Measurements from ENCODE around the gene ATOH8.

The ATOH8 gene

GRCh38 chr2:85787282-85787980 is 33.6 kb downstream of the ATOH8 start:
- no peak for DNase-seq (ENCODE audit: low read depth)

DNA sequence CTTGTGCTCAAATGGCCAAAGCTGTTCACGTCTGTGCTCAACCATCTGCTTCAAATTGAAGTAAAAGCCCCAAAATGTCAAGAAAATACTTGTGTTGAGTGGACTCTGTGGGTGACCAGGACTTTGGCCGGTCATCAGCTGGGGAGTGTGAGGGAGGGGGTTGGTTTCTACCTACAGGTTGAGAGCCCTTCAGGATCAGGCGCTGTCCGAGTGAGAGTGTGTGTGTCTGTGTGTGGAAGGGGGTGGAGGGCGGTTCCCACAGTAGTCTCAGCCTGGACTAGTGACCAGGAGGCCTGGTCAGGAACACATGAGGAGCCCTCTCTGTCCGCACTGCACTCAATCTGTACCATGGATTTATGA is 34.2 kb downstream of the ATOH8 start:
- no peak for DNase-seq (ENCODE audit: low read depth)

- DNase-seq (ENCODE audit: low read depth) = no peak
Measured at GRCh38 chr2:85788603-85789002, 34.8 kb downstream of the ATOH8 start.

DNA sequence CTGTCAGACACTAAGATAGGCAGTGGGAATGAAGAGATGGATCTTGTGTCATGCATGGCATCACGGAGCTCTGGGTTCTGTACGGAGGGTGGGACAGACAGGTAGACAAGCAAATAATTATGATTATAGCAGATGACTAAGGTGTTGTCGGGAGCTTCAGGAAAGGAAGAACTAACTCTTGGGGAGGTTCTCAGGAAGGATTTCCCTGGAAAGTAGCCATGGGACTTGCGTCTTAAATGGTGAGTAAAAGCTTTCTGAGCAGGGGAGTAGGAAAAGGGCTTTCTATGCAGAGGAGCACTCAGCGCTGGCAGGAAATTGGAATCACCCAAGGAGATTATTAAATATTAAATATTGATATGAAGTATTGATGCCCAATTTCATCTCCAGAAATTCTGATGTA is 35.5 kb downstream of the ATOH8 start:
- no peak for DNase-seq (ENCODE audit: low read depth)

GRCh38 chr2:85790032-85790431 is 36.2 kb downstream of the ATOH8 start:
- DNase-seq (ENCODE audit: low read depth) = no peak

GRCh38 chr2:85790499-85791188 is 36.9 kb downstream of the ATOH8 start:
- DNase-seq (ENCODE audit: low read depth) = no peak

DNA sequence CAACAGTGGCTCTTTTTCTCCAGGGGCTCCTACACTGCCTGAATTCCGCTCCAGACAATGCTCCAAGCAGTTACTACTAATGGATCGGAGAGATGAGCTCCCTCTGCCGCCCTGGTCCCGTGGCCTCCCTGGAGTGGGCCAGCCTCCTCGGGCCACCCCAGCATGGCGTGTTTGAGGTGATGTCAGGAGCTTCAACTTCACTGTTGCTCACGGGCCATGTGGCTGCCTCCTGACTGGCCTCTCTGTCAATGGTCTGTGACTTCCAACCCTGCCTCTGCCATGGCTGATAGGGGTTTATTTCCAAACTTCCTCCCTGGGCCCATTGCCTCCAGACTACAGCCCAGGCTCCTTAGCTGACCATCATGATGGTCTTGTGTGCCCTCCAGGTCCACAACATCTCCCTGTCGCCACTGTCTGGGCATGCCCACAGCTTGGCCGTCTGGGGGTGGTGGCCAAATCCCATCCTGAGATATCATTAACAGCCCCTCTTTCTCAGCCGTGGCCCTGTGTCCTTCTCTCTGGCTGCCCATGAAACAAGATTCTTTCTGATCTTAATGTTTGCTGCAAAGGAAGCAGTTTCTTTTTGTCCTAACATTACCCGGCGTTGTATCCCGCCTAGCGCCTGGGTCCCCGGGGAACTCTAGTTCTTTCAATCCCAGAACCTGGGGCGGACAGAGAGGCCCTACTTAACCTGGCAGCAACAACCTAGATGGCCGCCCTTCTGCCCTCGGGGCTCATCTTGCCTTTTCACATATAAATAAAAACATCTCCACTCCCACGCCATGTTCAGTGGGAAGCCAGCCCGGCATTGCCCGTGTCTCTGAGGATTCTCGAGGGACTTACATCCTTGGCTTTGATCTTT is 38.1 kb downstream of the ATOH8 start:
- DNase-seq (ENCODE audit: low read depth) = no peak

DNA sequence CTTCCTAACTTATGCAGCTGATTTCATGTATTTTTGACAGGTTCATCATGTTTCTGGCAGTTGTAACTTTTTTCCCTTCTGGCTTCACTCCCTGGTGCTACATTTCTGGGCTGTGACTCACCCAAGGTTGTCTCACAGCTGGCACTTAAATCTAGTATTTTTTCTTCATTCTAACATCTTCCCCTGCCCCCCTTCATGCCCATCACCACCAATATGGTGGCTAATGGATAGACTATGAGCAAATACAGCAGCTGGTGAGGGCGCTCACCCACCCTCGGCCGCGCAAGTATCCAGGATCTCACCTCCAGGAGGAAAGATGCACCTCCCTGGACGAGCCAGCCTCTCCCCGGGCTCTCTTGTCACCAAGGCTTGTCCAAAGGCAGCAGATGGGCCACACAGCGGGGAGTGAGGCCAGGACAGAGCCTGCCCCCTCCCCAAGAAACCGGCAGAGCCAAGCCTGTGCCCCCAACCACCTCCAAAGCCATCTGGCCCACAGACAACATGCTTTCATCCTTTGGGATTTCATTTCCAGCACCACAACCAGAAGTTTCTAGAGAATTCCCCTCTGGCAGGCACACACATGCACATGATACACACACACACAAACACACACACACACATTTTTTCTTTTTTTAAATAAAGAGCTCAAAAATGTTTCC is 39.1 kb downstream of the ATOH8 start:
- no peak for DNase-seq (ENCODE audit: low read depth)

- no peak for DNase-seq (ENCODE audit: low read depth)
Measured at GRCh38 chr2:85793584-85793983, 39.8 kb downstream of the ATOH8 start.

GRCh38 chr2:85794038-85794441 is 40.2 kb downstream of the ATOH8 start:
- no peak for DNase-seq (ENCODE audit: low read depth)

DNA sequence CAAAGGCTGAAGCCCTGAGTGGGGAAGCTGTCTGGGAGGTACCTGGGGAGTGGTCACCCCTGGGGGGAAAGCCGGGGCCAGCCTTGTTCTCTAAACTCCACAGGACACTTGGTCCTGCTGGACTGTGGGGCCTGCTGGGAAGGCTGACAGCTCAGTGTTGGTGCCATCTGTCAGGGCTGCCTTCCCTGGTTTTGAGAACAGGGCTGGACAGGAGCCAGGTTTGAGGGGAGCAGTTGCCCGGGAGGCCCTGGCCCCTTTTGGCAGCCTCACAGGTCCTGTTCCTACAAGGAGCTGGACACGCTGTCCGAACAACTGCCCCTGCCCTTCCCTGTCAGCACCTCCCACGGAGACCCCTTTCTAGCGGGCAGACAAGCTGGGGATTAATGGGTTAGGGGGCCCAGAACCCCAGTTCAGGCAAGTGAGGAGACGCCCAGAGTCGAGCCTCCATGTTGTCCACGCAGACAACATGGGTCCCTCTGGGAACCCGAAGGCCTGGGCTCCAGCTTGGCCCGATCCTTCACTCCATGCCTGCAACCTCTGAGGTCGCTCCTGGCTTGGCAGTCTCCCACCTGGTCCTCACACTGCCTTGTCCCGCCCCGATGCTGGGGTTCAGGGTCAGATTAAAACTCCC is 40.8 kb downstream of the ATOH8 start:
- DNase-seq (ENCODE audit: low read depth) = no peak

DNA sequence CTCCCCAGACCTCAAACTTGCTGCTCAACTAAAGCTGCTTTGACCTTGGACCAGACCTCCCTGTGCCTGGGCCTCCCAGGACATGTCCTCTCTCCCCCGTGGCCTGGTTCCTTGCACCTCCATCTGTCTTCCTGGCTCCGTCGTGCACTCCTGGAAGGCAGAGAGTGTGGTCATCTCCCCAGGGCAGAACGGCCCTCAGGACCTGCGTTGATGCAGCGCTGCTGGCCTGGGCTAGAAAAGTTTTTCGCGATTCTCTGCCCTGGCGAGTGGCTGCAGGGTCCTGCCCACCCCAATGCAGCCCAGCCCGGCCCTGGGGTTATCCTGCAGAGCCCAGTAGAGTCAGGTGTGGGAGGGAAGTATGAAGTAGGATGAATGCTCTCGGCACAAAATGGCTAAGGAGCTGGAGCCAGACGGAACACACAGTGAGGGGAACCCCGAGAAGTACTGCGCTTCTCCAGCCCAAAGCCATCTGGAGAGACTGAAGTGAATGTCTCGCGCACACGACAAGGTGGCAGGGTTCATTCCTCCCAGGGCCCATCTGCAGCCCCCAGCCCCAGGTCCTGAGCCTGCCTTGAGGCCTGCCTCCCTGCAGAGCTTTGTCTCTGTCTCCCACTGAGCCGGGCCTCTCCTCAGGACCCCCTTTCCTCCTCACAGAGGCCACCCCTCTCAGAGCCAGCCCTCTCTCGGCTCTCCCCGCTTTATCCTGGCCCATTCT is 41.7 kb downstream of the ATOH8 start:
- DNase-seq (ENCODE audit: low read depth) = no peak

- DNase-seq (ENCODE audit: low read depth) = no peak
Measured at GRCh38 chr2:85796046-85796340, 42.2 kb downstream of the ATOH8 start.

- DNase-seq (ENCODE audit: low read depth) = no peak
Measured at GRCh38 chr2:85796341-85797262, 42.8 kb downstream of the ATOH8 start.

DNA sequence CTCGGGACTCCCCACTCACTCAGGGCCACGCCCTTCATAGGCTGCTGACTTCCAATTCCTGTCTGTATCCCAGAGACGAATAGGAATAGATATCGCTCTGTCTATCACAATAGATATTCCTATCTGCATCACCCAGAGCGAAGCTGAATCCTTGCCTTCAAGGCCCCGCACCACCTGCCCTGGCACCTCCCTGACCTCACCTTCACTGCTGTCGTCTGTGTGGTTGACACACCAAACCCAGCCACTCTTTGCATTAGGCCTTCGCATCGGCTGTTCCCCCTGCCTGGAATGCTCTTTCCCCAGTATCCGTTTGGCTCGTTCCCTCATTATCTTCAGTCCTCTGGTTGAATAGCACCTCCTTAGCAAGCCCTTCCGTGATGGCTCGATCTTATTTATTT is 43.5 kb downstream of the ATOH8 start:
- no peak for DNase-seq (ENCODE audit: low read depth)

DNA sequence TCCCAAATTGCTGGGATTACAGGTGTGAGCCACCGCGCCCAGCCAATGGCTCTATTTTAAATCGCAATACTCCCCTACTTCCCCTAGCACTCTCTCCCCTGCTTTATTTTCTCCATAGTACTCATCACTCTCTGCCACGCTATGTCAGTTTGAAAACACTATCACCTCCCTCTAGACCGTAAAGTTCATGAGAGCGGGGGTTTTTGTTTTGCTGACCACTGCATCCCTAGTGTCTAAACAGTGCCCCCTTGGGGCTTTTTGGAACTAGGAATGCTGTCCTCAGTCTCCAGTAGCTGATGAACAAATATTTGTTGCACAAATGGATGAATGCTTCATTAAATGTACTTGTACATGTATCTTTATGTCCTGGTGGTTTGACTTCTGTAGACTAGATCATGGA is 44.1 kb downstream of the ATOH8 start:
- DNase-seq (ENCODE audit: low read depth) = no peak

DNA sequence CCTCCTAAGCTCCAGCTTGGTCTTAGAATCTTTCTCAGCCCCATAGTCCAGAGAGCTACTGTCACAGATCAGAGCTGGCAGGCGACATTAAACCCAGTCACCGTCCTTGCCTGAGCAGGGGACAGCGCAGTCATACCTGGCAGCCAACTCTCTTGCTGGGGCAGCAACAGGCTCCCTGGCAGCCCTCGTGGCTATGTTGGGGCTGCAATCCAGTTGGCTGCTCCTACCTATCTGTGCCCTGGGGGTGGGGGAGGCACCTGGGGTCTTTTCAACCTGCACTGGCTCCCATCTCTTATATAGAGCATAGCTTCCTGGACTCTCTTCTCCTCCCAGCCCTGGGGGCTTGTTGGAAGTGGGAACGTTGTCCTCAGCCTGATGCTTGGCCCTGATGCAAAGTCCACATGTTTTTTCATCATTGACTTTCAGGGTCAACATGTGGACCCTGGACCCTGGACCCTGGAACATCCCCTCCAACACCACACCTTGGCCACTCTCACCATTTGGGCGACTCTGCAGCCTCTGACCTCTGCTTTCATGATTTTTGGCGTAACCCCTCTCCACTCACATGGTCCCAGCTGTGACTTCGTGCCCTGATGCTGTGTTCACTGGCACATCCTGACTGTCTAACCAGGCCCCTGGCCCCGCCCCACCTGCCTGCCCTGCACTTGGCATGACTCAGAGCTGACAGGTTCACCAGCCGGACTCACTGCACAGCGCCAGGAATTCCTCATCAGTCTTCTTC is 45.6 kb downstream of the ATOH8 start:
- DNase-seq (ENCODE audit: low read depth) = no peak

- no peak for DNase-seq (ENCODE audit: low read depth)
Measured at GRCh38 chr2:85800586-85800985, 46.8 kb downstream of the ATOH8 start.

GRCh38 chr2:85801871-85802270 is 48.1 kb downstream of the ATOH8 start:
- DNase-seq (ENCODE audit: low read depth) = no peak
